Esophagus muscularis mucosa (tissue), 3 donors: ENCODE measurements around the gene TMEM260.

Experiments used
- CTCF ChIP-seq, 3 experiments: fragments of 200-600 bp in 2 of 3; fragments of 450-650 bp in 1 of 3; sonication (generic) in 2 of 3; IDR thresholded peaks; one replicate each; pipeline ENCODE4 v1.5.1; 2017 to 2019; ENCODE audit warnings: antibody characterized with exemption in 3 of 3, mild to moderate bottlenecking in 2 of 3, moderate library complexity in 1 of 3
- POLR2A ChIP-seq: fragments of 450-650 bp; IDR thresholded peaks from one replicate; pipeline ENCODE4 v1.6.1; 2017; ENCODE audit warnings: antibody characterized with exemption, moderate library complexity, mild to moderate bottlenecking, low read depth

- TF ChIP-seq CTCF (IDR thresholded peaks at IDR 0.05) (no peak), POLR2A (no peak)
These were observed 37.5 kb downstream of the TMEM260 start for GRCh38 chr14:56617084-56617483.
